Hepatocyte (in vitro differentiated cells): Measurements from ENCODE around the gene RBP7.

Experiments used
- CTCF ChIP-seq: fragments of 200-600 bp; sonication (generic); IDR thresholded peaks from 2 replicates; pipeline ENCODE4 v1.5.1; 2016; ENCODE audit warnings: antibody characterized with exemption, mild to moderate bottlenecking; ENCODE audit not compliant: poor library complexity
- EZH2 ChIP-seq: fragments of 200-600 bp; sonication (generic); IDR thresholded peaks from 2 replicates; pipeline ENCODE4 v1.6.1; 2016; ENCODE audit warnings: antibody characterized with exemption, mild to moderate bottlenecking, borderline replicate concordance
- EZH2phosphoT487 ChIP-seq: fragments of 200-600 bp; sonication (generic); IDR thresholded peaks from one replicate; pipeline ENCODE4 v1.6.1; 2018; ENCODE audit warnings: antibody characterized with exemption, mild to moderate bottlenecking, low read depth, moderate library complexity; ENCODE audit not compliant: unreplicated experiment, severe bottlenecking

GRCh38 chr1:9992910-9993309, 4.1 kb upstream of the RBP7 start:
- no peak for TF ChIP-seq CTCF
- TF ChIP-seq EZH2: no peak
- no peak for TF ChIP-seq EZH2phosphoT487
